HepG2 (cell line): ENCODE data around the gene CYSRT1. TPM values are rescaled to one million over a fixed set of nuclear protein-coding genes. Genes with fewer than 3 reads are reported as not detected.

Experiments used
- CERS6 ChIP-seq: sonication (generic); formaldehyde crosslinking; IDR thresholded peaks from 2 replicates; pipeline ENCODE4 v1.5.0; 2020; ENCODE audit warnings: missing genetic modification reagents
- CREB3 ChIP-seq: sonication (generic); formaldehyde crosslinking; IDR thresholded peaks from 2 replicates; pipeline ENCODE4 v1.5.0; 2020; ENCODE audit warnings: missing genetic modification reagents
- FOXP1 ChIP-seq, 2 experiments: fragments of 450-650 bp in 1 of 2; IDR thresholded peaks; 2 replicates each; pipeline ENCODE4 v1.6.1; 2017 to 2018; ENCODE audit warnings: antibody characterized with exemption in 1 of 2
- GABPB1 ChIP-seq: IDR thresholded peaks from 2 replicates; pipeline ENCODE4 v1.6.1; 2016; ENCODE audit warnings: mild to moderate bottlenecking, missing genetic modification reagents, moderate library complexity, missing compliant biosample characterization
- ISL2 ChIP-seq: sonication (generic); formaldehyde crosslinking; IDR thresholded peaks from 2 replicates; pipeline ENCODE4 v1.5.0; 2020; ENCODE audit warnings: missing genetic modification reagents
- MLXIP ChIP-seq: sonication (generic); formaldehyde crosslinking; IDR thresholded peaks from 2 replicates; pipeline ENCODE4 v1.9.0; 2021; ENCODE audit warnings: missing genetic modification reagents, borderline replicate concordance
- MXD3 ChIP-seq: IDR thresholded peaks from 2 replicates; pipeline ENCODE4 v1.6.1; 2016; ENCODE audit warnings: mild to moderate bottlenecking, missing biosample characterization, missing genetic modification reagents
- MXD4 ChIP-seq: IDR thresholded peaks from 2 replicates; pipeline ENCODE4 v1.6.1; 2016; ENCODE audit warnings: mild to moderate bottlenecking, missing biosample characterization, missing genetic modification reagents
- PBX3 ChIP-seq: sonication (generic); formaldehyde crosslinking; IDR thresholded peaks from 2 replicates; pipeline ENCODE4 v1.8.1; 2023; ENCODE audit warnings: missing genetic modification reagents, inconsistent platforms, borderline replicate concordance
- SKI ChIP-seq: fragments of 450-650 bp; IDR thresholded peaks from one replicate; pipeline ENCODE4 v1.6.1; 2018; ENCODE audit warnings: mild to moderate bottlenecking; ENCODE audit not compliant: partially characterized antibody
- TOE1 ChIP-seq: sonication (generic); formaldehyde crosslinking; IDR thresholded peaks from 2 replicates; pipeline ENCODE4 v1.4.0; 2020; ENCODE audit warnings: mild to moderate bottlenecking, missing genetic modification reagents
- ZBTB1 ChIP-seq: sonication (generic); formaldehyde crosslinking; IDR thresholded peaks from 2 replicates; pipeline ENCODE4 v1.4.0; 2020; ENCODE audit warnings: missing genetic modification reagents, borderline replicate concordance
- ZBTB38 ChIP-seq: sonication (generic); formaldehyde crosslinking; IDR thresholded peaks from 2 replicates; pipeline ENCODE4 v1.5.1; 2020; ENCODE audit warnings: mild to moderate bottlenecking, missing genetic modification reagents
- ZNF18 ChIP-seq: sonication (generic); formaldehyde crosslinking; IDR thresholded peaks from 2 replicates; pipeline ENCODE4 v1.8.0; 2022; ENCODE audit warnings: mild to moderate bottlenecking, missing genetic modification reagents; ENCODE audit not compliant: insufficient replicate concordance
- ZNF224 ChIP-seq: sonication (generic); formaldehyde crosslinking; IDR thresholded peaks from 2 replicates; pipeline ENCODE4 v1.5.0; 2020; ENCODE audit warnings: mild to moderate bottlenecking, missing genetic modification reagents
- ZNF503 ChIP-seq: sonication (generic); formaldehyde crosslinking; IDR thresholded peaks from 2 replicates; pipeline ENCODE4 v1.4.0; 2020; ENCODE audit warnings: missing genetic modification reagents
- polyA plus RNA-seq, 8 experiments: library from polyadenylated mRNA; depleted of rRNA in 3 of 8; stranded (reverse) in 7 of 8; unstranded in 1 of 8; fragments of >200 nt; fragmentation: Illumina TruSeq in 4 of 8; extraction: Trizol in 4 of 8; gene quantifications; 2 replicates each; pipeline versions ENCODE4 v1.2.1 to v1.2.3, GENCODE V29; 2011 to 2016; ENCODE audit warnings: low read depth in 4 of 8, missing spikeins in 1 of 8, mixed read lengths in 1 of 8; ENCODE audit not compliant: insufficient read depth in 1 of 8
- total RNA-seq, 5 experiments: library from RNA; depleted of rRNA; stranded (reverse); fragments of >200 nt; fragmentation: Illumina TruSeq; extraction: Trizol; gene quantifications; 2 replicates each; pipeline ENCODE4 v1.2.3, GENCODE V29; 2016; ENCODE audit warnings: low read depth in 1 of 5

The CYSRT1 gene
- total and polyA plus RNA-seq, 2 of the 13 experiments (the other 11 are each of a cell fraction or from before 2014, with no cell fraction given), result 1.5 to 2.1 TPM

GRCh38 chr9:137254624-137255447 is 29.9 kb downstream of the CYSRT1 start, which contains the start of gene NELFB (continued):
- TF ChIP-seq CREB3 (CRISPR knock-in tag) (no peak), MXD3 (CRISPR knock-in tag) (peak; percentile 33; the same call in 1 of the 2 replicates), PBX3 (CRISPR knock-in tag) (no peak), ZBTB1 (peak; percentile 99), ISL2 (CRISPR knock-in tag) (peak; percentile 25; the same call in 1 of the 2 replicates), ZNF503 (CRISPR knock-in tag) (no peak), MLXIP (no peak), TOE1 (CRISPR knock-in tag) (peak; percentile 48), CERS6 (0 out of 2 replicates have a peak, but pooled peaks have one; percentile 52), SKI (peak; percentile 23), MXD4 (CRISPR knock-in tag) (no peak), GABPB1 (CRISPR knock-in tag) (peak; percentile 89), ZBTB38 (CRISPR knock-in tag) (no peak), ZNF18 (CRISPR knock-in tag) (peak; percentile 86), ZNF224 (0 out of 2 replicates have a peak, but pooled peaks have one; percentile 75), FOXP1 (IDR thresholded peaks at IDR 0.05) (no peak), FOXP1 (CRISPR knock-in tag; IDR thresholded peaks at IDR 0.05) (no peak)
